Neutrophil (primary cell): ENCODE measurements around the gene EEF1G.

Experiments used
- H3K27ac ChIP-seq: fragments of 200-600 bp; sonication (generic); 2 replicates; pipeline ENCODE4 v1.5.1; 2016; ENCODE audit warnings: mild to moderate bottlenecking, moderate library complexity
- H3K27me3 ChIP-seq: fragments of 200-600 bp; sonication (generic); 2 replicates; pipeline ENCODE4 v1.6.0; 2016; ENCODE audit warnings: mild to moderate bottlenecking
- H3K36me3 ChIP-seq: fragments of 200-600 bp; sonication (generic); 2 replicates; pipeline ENCODE4 v1.5.1; 2017
- H3K4me1 ChIP-seq, 2 experiments: fragments of 200-600 bp in 1 of 2; sonication (generic) in 1 of 2; 1 replicate in 1 of 2; 2 replicates in 1 of 2; pipeline versions ENCODE4 v1.5.1 to v1.6.1; 2013 to 2016; ENCODE audit warnings: low read depth in 1 of 2, low read length in 1 of 2, mild to moderate bottlenecking in 1 of 2, moderate library complexity in 1 of 2; ENCODE audit not compliant: control insufficient read depth in 1 of 2, insufficient read depth in 1 of 2
- H3K4me3 ChIP-seq, 2 experiments: fragments of 200-600 bp in 1 of 2; sonication (generic) in 1 of 2; 1 replicate in 1 of 2; 2 replicates in 1 of 2; pipeline ENCODE4 v1.5.1; 2013 to 2016; ENCODE audit warnings: low read depth in 1 of 2, low read length in 1 of 2, mild to moderate bottlenecking in 1 of 2, moderate library complexity in 1 of 2
- H3K9me3 ChIP-seq: fragments of 200-600 bp; sonication (generic); 2 replicates; pipeline ENCODE4 v1.5.1; 2016
- TF ChIP-seq, protein P1 (sequence below): fragments of 200-600 bp; sonication (generic); IDR thresholded peaks from 2 replicates; pipeline ENCODE4 v1.5.1; 2016; ENCODE audit warnings: antibody characterized with exemption

Gene EEF1G

DNA sequence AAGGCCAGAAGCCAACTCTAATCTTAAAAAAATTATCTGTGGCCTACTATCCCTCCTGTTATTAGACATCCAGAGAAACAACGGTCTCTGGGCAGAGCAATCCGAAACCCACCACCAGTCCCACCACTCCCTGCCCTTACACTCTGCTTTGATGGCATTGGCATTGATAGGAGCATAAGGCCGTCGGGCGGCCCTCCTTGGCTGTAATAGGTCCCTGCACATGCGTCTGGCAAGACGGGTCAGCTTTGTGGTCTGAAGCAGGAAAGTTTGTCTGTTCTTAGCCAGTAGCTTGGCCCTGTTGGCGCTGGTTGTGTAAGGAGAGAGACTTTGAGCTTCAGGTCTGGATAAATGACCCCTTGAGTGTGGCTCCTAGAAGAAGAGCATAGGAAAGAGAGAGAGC is 21.4 kb upstream of the EEF1G start:
- Histone ChIP-seq H3K27ac (peak overlapping the region; percentile 65), H3K4me3 (no peak overlapping the region), H3K4me1 (peaks cover 46 to 49% of the 10 kb centered on the region in 2 experiments), H3K9me3 (no peaks in the 10 kb centered on the region), H3K36me3 (peaks cover 50% of the 10 kb centered on the region), H3K27me3 (no peaks in the 10 kb centered on the region)
- TF ChIP-seq, protein P1, sequence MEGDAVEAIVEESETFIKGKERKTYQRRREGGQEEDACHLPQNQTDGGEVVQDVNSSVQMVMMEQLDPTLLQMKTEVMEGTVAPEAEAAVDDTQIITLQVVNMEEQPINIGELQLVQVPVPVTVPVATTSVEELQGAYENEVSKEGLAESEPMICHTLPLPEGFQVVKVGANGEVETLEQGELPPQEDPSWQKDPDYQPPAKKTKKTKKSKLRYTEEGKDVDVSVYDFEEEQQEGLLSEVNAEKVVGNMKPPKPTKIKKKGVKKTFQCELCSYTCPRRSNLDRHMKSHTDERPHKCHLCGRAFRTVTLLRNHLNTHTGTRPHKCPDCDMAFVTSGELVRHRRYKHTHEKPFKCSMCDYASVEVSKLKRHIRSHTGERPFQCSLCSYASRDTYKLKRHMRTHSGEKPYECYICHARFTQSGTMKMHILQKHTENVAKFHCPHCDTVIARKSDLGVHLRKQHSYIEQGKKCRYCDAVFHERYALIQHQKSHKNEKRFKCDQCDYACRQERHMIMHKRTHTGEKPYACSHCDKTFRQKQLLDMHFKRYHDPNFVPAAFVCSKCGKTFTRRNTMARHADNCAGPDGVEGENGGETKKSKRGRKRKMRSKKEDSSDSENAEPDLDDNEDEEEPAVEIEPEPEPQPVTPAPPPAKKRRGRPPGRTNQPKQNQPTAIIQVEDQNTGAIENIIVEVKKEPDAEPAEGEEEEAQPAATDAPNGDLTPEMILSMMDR, result no peak

DNA sequence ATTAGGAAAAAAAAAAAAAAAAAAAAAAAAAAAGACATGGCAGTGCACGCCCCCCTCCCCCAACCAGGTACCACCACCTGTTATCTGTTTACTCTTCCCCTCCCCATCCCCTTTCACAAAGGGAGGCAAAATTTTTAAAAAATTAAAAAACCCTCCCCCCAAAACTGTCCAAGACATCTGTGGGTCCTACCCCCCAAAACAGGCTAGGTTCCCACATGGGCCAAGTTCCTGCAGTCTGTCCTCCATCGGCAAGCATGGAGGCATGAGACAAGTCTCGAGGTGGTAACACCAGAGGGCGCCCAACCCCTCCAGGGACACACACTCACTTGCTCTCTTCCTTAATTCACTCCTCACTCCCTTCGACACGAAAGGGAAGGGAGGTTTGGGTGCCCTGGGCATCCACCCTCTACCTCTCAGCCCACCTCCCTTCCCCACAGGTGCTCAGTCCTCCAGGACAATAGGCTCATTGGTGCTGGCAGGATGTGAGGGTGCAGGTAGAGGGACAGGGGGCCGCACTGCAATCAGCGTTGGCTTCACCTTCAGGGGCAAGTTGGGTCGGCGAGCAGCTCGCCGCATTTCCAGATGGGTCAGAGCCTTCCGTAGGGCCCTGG is 19.8 kb upstream of the EEF1G start:
- Histone ChIP-seq H3K36me3 (peaks cover 50% of the 10 kb centered on the region), H3K4me3 (peak overlapping the region in 1 of 2 experiments; percentile 85), H3K4me1 (peaks cover 30 to 34% of the 10 kb centered on the region in 2 experiments), H3K27ac (peak overlapping the region; percentile 65), H3K9me3 (no peaks in the 10 kb centered on the region), H3K27me3 (no peaks in the 10 kb centered on the region)
- TF ChIP-seq, protein P1, result peak; percentile 69

- peak overlapping the region; percentile 90 for H3K27ac ChIP-seq
- TF ChIP-seq, protein P1, result no peak
- peaks cover 45% of the 10 kb centered on the region for H3K36me3 ChIP-seq
- H3K27me3 ChIP-seq, result no peaks in the 10 kb centered on the region
- H3K4me3 ChIP-seq, result peak overlapping the region; percentile 76 to 85
- peaks cover 29 to 33% of the 10 kb centered on the region in 2 experiments for H3K4me1 ChIP-seq
- H3K9me3 ChIP-seq, result no peaks in the 10 kb centered on the region
Measured at GRCh38 chr11:62592989-62593421, 19.3 kb upstream of the EEF1G start.

GRCh38 chr11:62592146-62592815 is 18.6 kb upstream of the EEF1G start:
- Histone ChIP-seq H3K9me3 (no peaks in the 10 kb centered on the region), H3K36me3 (peaks cover 43% of the 10 kb centered on the region), H3K4me1 (peaks cover 29 to 33% of the 10 kb centered on the region in 2 experiments), H3K4me3 (peak overlapping the region; percentile 76 to 85), H3K27me3 (no peaks in the 10 kb centered on the region), H3K27ac (peak overlapping the region; percentile 90)
- TF ChIP-seq, protein P1, result no peak

- Histone ChIP-seq H3K4me1 (peaks cover 29 to 33% of the 10 kb centered on the region in 2 experiments), H3K4me3 (peak within 1 kb of the TSS; percentile 76 to 85), H3K27ac (peak within 1 kb of the TSS; percentile 90), H3K36me3 (peaks cover 39% of the 10 kb centered on the region), H3K9me3 (no peaks in the 10 kb centered on the region), H3K27me3 (no peaks in the 10 kb centered on the region)
- TF ChIP-seq, protein P1, result peak; percentile 39
Measured at GRCh38 chr11:62591448-62592145, 17.9 kb upstream of the EEF1G start, which contains the start of gene TUT1. TSS of gene TUT1 (minus strand) at chr11:62591523. CDS start at chr11:62591485, 38 bp downstream.
